ENCODE data around the gene ZNF503.

DNA sequence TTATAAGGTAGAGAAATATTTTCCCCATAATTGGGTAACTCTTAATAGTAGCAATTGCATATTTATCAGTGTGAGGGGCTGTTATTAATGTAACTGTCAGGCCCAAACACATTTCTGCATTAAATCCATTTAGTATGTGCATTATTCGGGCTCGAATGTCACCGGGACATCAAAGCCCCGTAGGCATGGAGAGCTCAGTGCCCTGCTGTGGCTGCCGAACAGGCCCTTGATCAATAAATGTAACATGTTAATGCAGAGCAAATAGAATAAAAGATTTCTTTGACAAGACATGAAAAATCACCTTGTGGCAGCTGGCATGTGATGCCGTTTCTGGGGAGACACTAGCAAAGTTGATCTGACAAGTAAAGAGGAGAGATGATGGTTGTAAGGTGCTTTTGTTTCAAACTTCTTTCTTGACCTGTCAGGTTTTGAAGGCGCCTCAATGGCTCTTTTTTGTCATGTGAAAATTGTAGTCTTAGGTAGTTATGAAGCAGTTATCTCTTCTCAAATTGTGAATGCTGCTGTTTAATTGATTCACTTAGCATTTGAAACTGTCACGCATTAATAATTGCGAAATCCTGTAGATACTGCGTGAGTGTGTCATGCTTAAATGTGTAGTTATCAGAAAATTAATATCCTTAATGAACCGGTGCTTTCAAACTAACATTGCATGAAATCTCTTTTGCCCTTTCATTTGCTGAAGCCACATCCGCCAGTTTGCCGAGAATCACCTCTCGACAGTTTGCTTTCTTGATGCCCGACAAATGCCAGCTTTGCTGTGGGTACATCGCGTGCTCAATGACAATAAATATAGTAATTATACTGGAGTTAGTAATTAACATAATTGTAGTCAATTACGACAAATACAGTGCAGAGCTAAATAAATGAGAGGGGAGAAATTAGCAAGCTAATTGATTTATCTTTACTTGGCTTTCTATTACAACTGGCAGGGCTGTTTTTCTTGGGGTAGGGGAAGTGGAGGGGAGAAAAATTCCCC, 49.4 kb upstream of the ZNF503 start:
- TF ChIP-seq, protein P1, sequence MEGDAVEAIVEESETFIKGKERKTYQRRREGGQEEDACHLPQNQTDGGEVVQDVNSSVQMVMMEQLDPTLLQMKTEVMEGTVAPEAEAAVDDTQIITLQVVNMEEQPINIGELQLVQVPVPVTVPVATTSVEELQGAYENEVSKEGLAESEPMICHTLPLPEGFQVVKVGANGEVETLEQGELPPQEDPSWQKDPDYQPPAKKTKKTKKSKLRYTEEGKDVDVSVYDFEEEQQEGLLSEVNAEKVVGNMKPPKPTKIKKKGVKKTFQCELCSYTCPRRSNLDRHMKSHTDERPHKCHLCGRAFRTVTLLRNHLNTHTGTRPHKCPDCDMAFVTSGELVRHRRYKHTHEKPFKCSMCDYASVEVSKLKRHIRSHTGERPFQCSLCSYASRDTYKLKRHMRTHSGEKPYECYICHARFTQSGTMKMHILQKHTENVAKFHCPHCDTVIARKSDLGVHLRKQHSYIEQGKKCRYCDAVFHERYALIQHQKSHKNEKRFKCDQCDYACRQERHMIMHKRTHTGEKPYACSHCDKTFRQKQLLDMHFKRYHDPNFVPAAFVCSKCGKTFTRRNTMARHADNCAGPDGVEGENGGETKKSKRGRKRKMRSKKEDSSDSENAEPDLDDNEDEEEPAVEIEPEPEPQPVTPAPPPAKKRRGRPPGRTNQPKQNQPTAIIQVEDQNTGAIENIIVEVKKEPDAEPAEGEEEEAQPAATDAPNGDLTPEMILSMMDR (conservative IDR thresholded peaks at IDR 0.05; ENCODE audit: low read depth, low read length) = no peak
- no peak for TF ChIP-seq EZH2 (IDR thresholded peaks at IDR 0.05; ENCODE audit: low read length, unreplicated experiment)

Data from PC-3 (cell line).